HCT116 (cell line): ENCODE data around the gene CACNA1C. TPM values are rescaled to one million over a fixed set of nuclear protein-coding genes. Genes with fewer than 3 reads are reported as not detected.

Source experiments
- ATAC-seq: fragments of 200-7000 bp; cut with Tn5 transposase; 2 replicates; pipeline ENCODE4 v1.9.1; 2020; ENCODE audit warnings: mild to moderate bottlenecking, moderate library complexity
- BruUV-seq: library from RNA; stranded (reverse); fragments of 400-500 nt; replicated peaks from 2 replicates; lab custom pipeline; 2021; lab: Mats Ljungman, UMichigan
- CTCF ChIA-PET: fragments of 300-600 bp; sonication (Branson Sonifier 250); formaldehyde crosslinking; loops from one replicate; lab custom pipeline; 2021; ENCODE audit warnings: antibody characterized with exemption; lab: Charles Lee
- POLR2A ChIA-PET: fragments of 300-600, 350-600 bp; sonication (Branson Sonifier 250); formaldehyde crosslinking; loops from one replicate; lab custom pipeline; 2021; ENCODE audit warnings: antibody characterized with exemption; lab: Charles Lee
- RAD21 ChIA-PET, 2 experiments: fragments of 300-600 bp; sonication (Branson Sonifier 250); formaldehyde crosslinking; loops; one replicate each; lab custom pipeline; 2023; ENCODE audit warnings: low total read pairs in 2 of 2; ENCODE audit not compliant: uncharacterized antibody in 2 of 2, unreplicated experiment in 2 of 2, low non-redundant PET in 1 of 2; lab: Charles Lee
- DNase-seq: peaks from one replicate; pipeline ENCODE4 v3.0.0-alpha.2; 2010; ENCODE audit warnings: low read depth, low spot score
- H2AFZ ChIP-seq: fragments of 200-600 bp; shearing (Covaris generic), sonication (generic); 2 replicates; pipeline ENCODE4 v1.6.1; 2017; ENCODE audit warnings: low read depth, mixed run types, mixed read lengths, antibody characterized with exemption, low read length; ENCODE audit not compliant: poor library complexity, severe bottlenecking
- H3K27ac ChIP-seq: 2 replicates; pipeline ENCODE4 v1.5.1; 2012; ENCODE audit warnings: low read depth, low read length
- H3K27me3 ChIP-seq: fragments of 200-600 bp; sonication (generic); 2 replicates; pipeline ENCODE4 v1.6.1; 2016; ENCODE audit warnings: mixed run types, low read length, mixed read lengths; ENCODE audit not compliant: insufficient read depth
- H3K36me3 ChIP-seq, 2 experiments: fragments of 200-500 bp in 1 of 2; fragments of 200-600 bp in 1 of 2; sonication (Bioruptor generic) in 1 of 2; sonication (generic) in 1 of 2; 2 replicates each; pipeline versions ENCODE4 v1.5.1 to v1.6.1; 2014 to 2016; ENCODE audit warnings: low read length in 2 of 2, inconsistent platforms in 1 of 2, mixed read lengths in 1 of 2, mixed run types in 1 of 2; ENCODE audit not compliant: insufficient read depth in 2 of 2, control insufficient read depth in 1 of 2
- H3K4me1 ChIP-seq, 2 experiments: fragments of 200-600 bp in 1 of 2; sonication (generic) in 1 of 2; 2 replicates each; pipeline versions ENCODE4 v1.5.1 to v1.6.1; 2012 to 2017; ENCODE audit warnings: low read length in 2 of 2, inconsistent platforms in 1 of 2, mild to moderate bottlenecking in 1 of 2, mixed read lengths in 1 of 2, mixed run types in 1 of 2, moderate library complexity in 1 of 2; ENCODE audit not compliant: insufficient read depth in 2 of 2, control insufficient read depth in 1 of 2
- H3K4me2 ChIP-seq: fragments of 200-600 bp; sonication (generic); 2 replicates; pipeline ENCODE4 v1.6.1; 2017; ENCODE audit warnings: mixed run types, low read length, mixed read lengths
- H3K4me3 ChIP-seq, 2 experiments: fragments of 200-600 bp in 1 of 2; sonication (generic) in 1 of 2; replicated peaks in 1 of 2; 2 replicates each; pipeline ENCODE4 v1.5.1; 2011 to 2016; ENCODE audit warnings: low read length in 2 of 2, control low read depth in 1 of 2, low read depth in 1 of 2, mild to moderate bottlenecking in 1 of 2, mixed read lengths in 1 of 2, mixed run types in 1 of 2
- H3K79me2 ChIP-seq: fragments of 200-600 bp; sonication (generic); 2 replicates; pipeline ENCODE4 v1.6.1; 2017; ENCODE audit warnings: mild to moderate bottlenecking, mixed run types, low read length, moderate library complexity, mixed read lengths; ENCODE audit not compliant: insufficient read depth
- H3K9ac ChIP-seq: fragments of 200-600 bp; sonication (generic); 2 replicates; pipeline ENCODE4 v1.6.1; 2016; ENCODE audit warnings: low read length, mixed read lengths
- H3K9me2 ChIP-seq: fragments of 200-600 bp; sonication (generic), shearing (Covaris generic); 2 replicates; pipeline ENCODE4 v1.6.1; 2017; ENCODE audit warnings: mixed run types, mild to moderate bottlenecking, moderate library complexity; ENCODE audit not compliant: insufficient read depth
- H3K9me3 ChIP-seq, 2 experiments: fragments of 200-500 bp in 1 of 2; fragments of 200-600 bp in 1 of 2; sonication (Bioruptor generic) in 1 of 2; sonication (generic) in 1 of 2; 2 replicates each; pipeline ENCODE4 v1.6.1; 2014 to 2017; ENCODE audit warnings: low read length in 2 of 2, mixed read lengths in 2 of 2, inconsistent platforms in 1 of 2, low read depth in 1 of 2, mild to moderate bottlenecking in 1 of 2, mixed run types in 1 of 2, moderate library complexity in 1 of 2; ENCODE audit not compliant: control insufficient read depth in 1 of 2, insufficient read depth in 1 of 2
- H4K20me1 ChIP-seq: fragments of 200-600 bp; sonication (generic), shearing (Covaris generic); 2 replicates; pipeline ENCODE4 v1.6.1; 2017; ENCODE audit warnings: mixed run types, mild to moderate bottlenecking, moderate library complexity; ENCODE audit not compliant: insufficient read depth
- CEBPB ChIP-seq: IDR thresholded peaks from 2 replicates; pipeline ENCODE4 v1.6.1; 2012; ENCODE audit warnings: low read depth
- EGR1 ChIP-seq: IDR thresholded peaks from 2 replicates; pipeline ENCODE4 v1.6.1; 2012; ENCODE audit warnings: low read depth
- ELF1 ChIP-seq: IDR thresholded peaks from 2 replicates; pipeline ENCODE4 v1.6.1; 2012; ENCODE audit warnings: low read depth, borderline replicate concordance
- EZH2 ChIP-seq: fragments of 200-600 bp; sonication (generic); IDR thresholded peaks from 2 replicates; pipeline ENCODE4 v1.6.1; 2017; ENCODE audit warnings: antibody characterized with exemption, mixed run types
- JUND ChIP-seq: IDR thresholded peaks from 2 replicates; pipeline ENCODE4 v1.6.1; 2012
- POLR2A ChIP-seq: IDR thresholded peaks from 2 replicates; pipeline ENCODE4 v1.7.0; 2011; ENCODE audit warnings: borderline replicate concordance; ENCODE audit not compliant: insufficient read depth, insufficient read length; ENCODE audit errors: extremely low read depth
- POLR2AphosphoS5 ChIP-seq: IDR thresholded peaks from 2 replicates; pipeline ENCODE4 v1.6.1; 2011; ENCODE audit warnings: mild to moderate bottlenecking, low read depth, low read length, moderate library complexity
- RAD21 ChIP-seq: IDR thresholded peaks from 2 replicates; pipeline ENCODE4 v1.6.1; 2012; ENCODE audit warnings: low read depth, mild to moderate bottlenecking
- SIN3A ChIP-seq: IDR thresholded peaks from 2 replicates; pipeline ENCODE4 v1.6.1; 2012; ENCODE audit warnings: low read depth
- SP1 ChIP-seq: IDR thresholded peaks from 2 replicates; pipeline ENCODE4 v1.6.1; 2012; ENCODE audit warnings: low read depth
- SRF ChIP-seq: IDR thresholded peaks from 2 replicates; pipeline ENCODE4 v1.6.1; 2012; ENCODE audit warnings: low read depth
- TCF7L2 ChIP-seq: IDR thresholded peaks from 2 replicates; pipeline ENCODE4 v1.7.0; 2011; ENCODE audit warnings: borderline replicate concordance, inconsistent platforms; ENCODE audit not compliant: insufficient read depth, insufficient read length; ENCODE audit errors: extremely low read depth
- YY1 ChIP-seq: IDR thresholded peaks from 2 replicates; pipeline ENCODE4 v1.6.1; 2011; ENCODE audit warnings: low read length, low read depth, moderate library complexity, mild to moderate bottlenecking; ENCODE audit not compliant: insufficient replicate concordance; ENCODE audit errors: extremely low read depth
- ZFX ChIP-seq: fragments of 450-650 bp; IDR thresholded peaks from 2 replicates; pipeline ENCODE4 v1.6.1; 2017
- ZNF274 ChIP-seq: fragments of 200-500 bp; sonication (Bioruptor generic); IDR thresholded peaks from 2 replicates; pipeline ENCODE4 v1.6.1; 2014; ENCODE audit warnings: mild to moderate bottlenecking, low read depth, low read length, inconsistent platforms
- intact Hi-C: fragments of 100-400 bp; cut with micrococcal nuclease; formaldehyde crosslinking; loops from 2 replicates; pipeline ENCODE4 v1.10.0; 2022
- total RNA-seq: library from RNA; stranded (reverse); gene quantifications from one replicate; pipeline ENCODE4 v1.2.1, GENCODE V29; 2021; ENCODE audit not compliant: unreplicated experiment
- TF ChIP-seq, protein P1 (sequence below): IDR thresholded peaks from 2 replicates; pipeline ENCODE4 v1.6.1; 2011; ENCODE audit warnings: mild to moderate bottlenecking, low read length, moderate library complexity; ENCODE audit not compliant: insufficient replicate concordance; ENCODE audit errors: extremely low read depth
- TF ChIP-seq, protein P2 (sequence below): IDR thresholded peaks from 2 replicates; pipeline ENCODE4 v1.6.1; 2012
- TF ChIP-seq, protein P3 (sequence below): IDR thresholded peaks from 2 replicates; pipeline ENCODE4 v1.6.1; 2012

Gene CACNA1C
- total RNA-seq, 1 experiment from 2014 or later: 0.05 TPM

DNA sequence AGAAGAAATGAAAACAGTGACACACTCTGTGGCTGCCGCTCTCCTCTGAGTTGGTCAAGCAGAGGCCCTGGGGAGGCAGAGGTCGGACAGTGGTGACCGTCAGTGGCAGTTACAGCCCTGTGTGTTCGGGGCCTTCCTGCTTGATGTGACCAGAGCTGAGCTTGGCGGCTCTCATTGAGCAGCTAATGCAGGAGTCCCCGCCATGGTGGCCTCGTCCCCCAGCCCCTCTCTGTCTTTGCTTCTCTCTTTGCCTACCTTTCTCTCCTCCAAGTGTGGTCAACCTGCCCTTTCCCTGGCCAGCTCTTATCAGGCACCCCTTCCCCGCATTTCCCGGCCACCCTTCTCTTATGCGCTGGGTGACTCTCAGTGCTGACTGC lies 362.8 kb downstream of the CACNA1C start (continued):
- no peak for TF ChIP-seq EGR1

DNA sequence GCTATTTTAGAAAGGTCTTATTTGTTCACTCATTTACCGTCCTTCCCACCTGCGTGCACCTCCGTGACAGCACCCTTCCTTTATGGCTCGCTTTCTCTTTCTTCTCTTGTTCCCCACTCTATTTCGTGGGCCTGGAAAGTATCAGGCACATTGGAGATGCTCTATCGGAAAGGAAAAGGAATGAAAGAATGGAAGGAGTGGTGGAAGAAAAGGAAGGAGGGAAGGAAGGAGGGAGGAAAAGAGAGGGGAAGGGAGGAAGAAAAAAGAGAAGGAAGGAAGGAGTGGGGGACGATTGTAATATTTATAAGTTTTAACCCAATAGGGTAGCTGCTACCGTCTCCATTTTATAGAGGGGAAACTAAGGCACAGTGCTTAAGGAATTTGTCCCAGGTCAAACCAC lies 363.4 kb downstream of the CACNA1C start:
- intact Hi-C loops: no loop called here
- H3K79me2 ChIP-seq: no peaks in the 10 kb centered on the region
- H3K36me3 ChIP-seq: no peaks in the 10 kb centered on the region
- H3K4me1 ChIP-seq: no peaks in the 10 kb centered on the region
- no peak overlapping the region for H3K9ac ChIP-seq
- no peaks in the 10 kb centered on the region for H4K20me1 ChIP-seq
- H3K9me2 ChIP-seq: no peaks in the 10 kb centered on the region
- no peaks in the 10 kb centered on the region for H3K27me3 ChIP-seq
- POLR2A ChIA-PET: no interaction called here
- no peak overlapping the region for H3K4me3 ChIP-seq
- H2AFZ ChIP-seq: no peak overlapping the region
- BruUV-seq: no TSS peak
- RAD21 ChIA-PET: no interaction called here
- no peak for DNase-seq
- no peak for TF ChIP-seq ZNF274
- no peak for TF ChIP-seq EZH2
- no peak for TF ChIP-seq YY1
- no peak for ATAC-seq
- H3K4me2 ChIP-seq: no peak overlapping the region
- CTCF ChIA-PET: no interaction called here
- H3K27ac ChIP-seq: no peak overlapping the region
- no peaks in the 10 kb centered on the region for H3K9me3 ChIP-seq

DNA sequence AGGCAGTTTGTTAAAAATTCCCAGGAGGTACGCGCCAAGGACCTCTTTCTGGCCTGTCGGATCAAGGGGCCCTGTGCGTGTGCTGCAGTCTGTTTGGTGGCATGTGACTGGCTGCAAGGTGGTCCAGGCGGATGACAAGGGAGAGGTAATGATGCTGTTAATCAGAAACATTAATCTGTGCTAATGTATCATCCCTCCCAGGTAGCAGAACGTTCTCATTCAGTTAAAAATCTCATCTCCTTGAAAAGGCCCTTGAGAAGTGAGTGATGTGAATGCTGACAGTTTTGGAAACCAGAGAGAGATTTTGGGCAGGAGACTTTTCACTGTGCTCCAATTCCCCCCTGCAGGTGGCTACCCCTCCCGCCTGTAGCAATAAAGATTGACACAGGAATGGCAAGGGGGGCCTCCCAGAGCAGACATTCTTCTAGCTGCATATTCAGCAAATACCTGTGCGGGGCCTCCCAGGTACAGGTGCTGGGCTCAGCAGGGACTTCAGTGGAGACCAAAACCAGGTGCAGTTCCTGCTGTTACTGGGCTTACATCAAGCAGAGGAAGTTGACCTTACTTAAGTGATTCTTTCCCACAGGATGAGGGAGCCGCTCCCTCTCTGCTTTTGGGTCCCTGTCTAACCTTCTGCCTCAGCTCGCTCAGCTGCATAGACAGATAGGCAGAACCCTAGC lies 364.8 kb downstream of the CACNA1C start:
- Histone ChIP-seq H3K9ac (no peak overlapping the region), H3K27me3 (peaks cover 6% of the 10 kb centered on the region; the same call in 1 of the 2 replicates), H3K4me3 (no peak overlapping the region), H3K79me2 (no peaks in the 10 kb centered on the region), H2AFZ (no peak overlapping the region), H4K20me1 (no peaks in the 10 kb centered on the region), H3K9me3 (no peaks in the 10 kb centered on the region), H3K9me2 (no peaks in the 10 kb centered on the region), H3K36me3 (no peaks in the 10 kb centered on the region), H3K4me2 (no peak overlapping the region), H3K4me1 (no peaks in the 10 kb centered on the region), H3K27ac (no peak overlapping the region)
- CTCF ChIA-PET: no interaction called here
- intact Hi-C loops: no loop called here
- ATAC-seq: no peak
- POLR2A ChIA-PET: no interaction called here
- no TSS peak for BruUV-seq
- RAD21 ChIA-PET: no interaction called here
- DNase-seq: no peak
- TF ChIP-seq ZFX (no peak), ELF1 (no peak), POLR2AphosphoS5 (no peak), CEBPB (no peak), SP1 (no peak), RAD21 (no peak), ZNF274 (no peak), EZH2 (no peak), SIN3A (no peak), SRF (no peak), POLR2A (no peak), JUND (no peak), TCF7L2 (no peak)
- TF ChIP-seq, protein P1, sequence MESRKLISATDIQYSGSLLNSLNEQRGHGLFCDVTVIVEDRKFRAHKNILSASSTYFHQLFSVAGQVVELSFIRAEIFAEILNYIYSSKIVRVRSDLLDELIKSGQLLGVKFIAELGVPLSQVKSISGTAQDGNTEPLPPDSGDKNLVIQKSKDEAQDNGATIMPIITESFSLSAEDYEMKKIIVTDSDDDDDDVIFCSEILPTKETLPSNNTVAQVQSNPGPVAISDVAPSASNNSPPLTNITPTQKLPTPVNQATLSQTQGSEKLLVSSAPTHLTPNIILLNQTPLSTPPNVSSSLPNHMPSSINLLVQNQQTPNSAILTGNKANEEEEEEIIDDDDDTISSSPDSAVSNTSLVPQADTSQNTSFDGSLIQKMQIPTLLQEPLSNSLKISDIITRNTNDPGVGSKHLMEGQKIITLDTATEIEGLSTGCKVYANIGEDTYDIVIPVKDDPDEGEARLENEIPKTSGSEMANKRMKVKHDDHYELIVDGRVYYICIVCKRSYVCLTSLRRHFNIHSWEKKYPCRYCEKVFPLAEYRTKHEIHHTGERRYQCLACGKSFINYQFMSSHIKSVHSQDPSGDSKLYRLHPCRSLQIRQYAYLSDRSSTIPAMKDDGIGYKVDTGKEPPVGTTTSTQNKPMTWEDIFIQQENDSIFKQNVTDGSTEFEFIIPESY: no peak
- TF ChIP-seq, protein P2, sequence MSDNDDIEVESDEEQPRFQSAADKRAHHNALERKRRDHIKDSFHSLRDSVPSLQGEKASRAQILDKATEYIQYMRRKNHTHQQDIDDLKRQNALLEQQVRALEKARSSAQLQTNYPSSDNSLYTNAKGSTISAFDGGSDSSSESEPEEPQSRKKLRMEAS: no peak
- TF ChIP-seq, protein P3, sequence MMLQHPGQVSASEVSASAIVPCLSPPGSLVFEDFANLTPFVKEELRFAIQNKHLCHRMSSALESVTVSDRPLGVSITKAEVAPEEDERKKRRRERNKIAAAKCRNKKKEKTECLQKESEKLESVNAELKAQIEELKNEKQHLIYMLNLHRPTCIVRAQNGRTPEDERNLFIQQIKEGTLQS: no peak
